NCI-H1417 treated with DMSO at 0.1 percent for 48 hours (cell line): ENCODE results near the gene RSPH6A.

Experiments used
- DNase-seq: peaks from one replicate; lab custom pipeline; 2025; lab: John Stamatoyannopoulos, UW

Gene RSPH6A

GRCh38 chr19:45814851-45815480 lies at the start of gene RSPH6A:
Gene RSPH6A, minus strand, starts transcription at chr19:45815308. Its CDS starts 132 bp downstream, at chr19:45815176.
- DNase-seq = no peak

- DNase-seq = no peak
Measured at GRCh38 chr19:45864629-45865082, 49.5 kb upstream of the RSPH6A start.

- DNase-seq = no peak
Measured at GRCh38 chr19:45863840-45864628, 48.9 kb upstream of the RSPH6A start, which contains the start of gene FOXA3. Gene FOXA3, plus strand, starts transcription at chr19:45864326. Its CDS starts 131 bp downstream, at chr19:45864457.

- no peak for DNase-seq
Measured at GRCh38 chr19:45863335-45863839, 48.3 kb upstream of the RSPH6A start.

GRCh38 chr19:45862564-45863334 lies 47.6 kb upstream of the RSPH6A start, which contains the start of gene SYMPK:
Gene SYMPK, minus strand, starts transcription at chr19:45863147. Its CDS starts 8,652 bp downstream, at chr19:45854495.
- DNase-seq = peak; percentile 90

- DNase-seq = no peak
Measured at GRCh38 chr19:45862271-45862563, 47.1 kb upstream of the RSPH6A start.

- no peak for DNase-seq
Measured at GRCh38 chr19:45860359-45861259, 45.5 kb upstream of the RSPH6A start.

- no peak for DNase-seq
Measured at GRCh38 chr19:45854167-45854778, 39.2 kb upstream of the RSPH6A start.

- no peak for DNase-seq
Measured at GRCh38 chr19:45852983-45853382, 37.9 kb upstream of the RSPH6A start.

GRCh38 chr19:45852145-45852750 lies 37.1 kb upstream of the RSPH6A start:
- DNase-seq = no peak

- no peak for DNase-seq
Measured at GRCh38 chr19:45848922-45849321, 33.8 kb upstream of the RSPH6A start.

GRCh38 chr19:45847663-45848062 lies 32.6 kb upstream of the RSPH6A start:
- DNase-seq = no peak

GRCh38 chr19:45842198-45842597 lies 27.1 kb upstream of the RSPH6A start:
- DNase-seq = no peak

- no peak for DNase-seq
Measured at GRCh38 chr19:45834970-45835369, 19.9 kb upstream of the RSPH6A start.

- DNase-seq = no peak
Measured at GRCh38 chr19:45828945-45829344, 13.8 kb upstream of the RSPH6A start.

GRCh38 chr19:45828523-45828922 lies 13.4 kb upstream of the RSPH6A start:
- DNase-seq = no peak

GRCh38 chr19:45827459-45828093 lies 12.5 kb upstream of the RSPH6A start:
- DNase-seq = no peak

- DNase-seq = no peak
Measured at GRCh38 chr19:45826934-45827333, 11.8 kb upstream of the RSPH6A start.

- DNase-seq = no peak
Measured at GRCh38 chr19:45825917-45826893, 11.1 kb upstream of the RSPH6A start.
